H1 (cell line): ENCODE data around the gene GRID1.

Experiments
- JUND ChIP-seq: IDR thresholded peaks from 2 replicates; pipeline ENCODE4 v1.6.1; 2011; ENCODE audit warnings: mild to moderate bottlenecking, improper control_type of control experiment, low read length
- POLR2A ChIP-seq, 2 experiments: IDR thresholded peaks; 1 replicate in 1 of 2; 2 replicates in 1 of 2; pipeline ENCODE4 v1.6.1; 2011; ENCODE audit warnings: low read depth in 2 of 2, low read length in 2 of 2, mild to moderate bottlenecking in 2 of 2; ENCODE audit errors: control extremely low read depth in 1 of 2
- POLR2AphosphoS5 ChIP-seq: IDR thresholded peaks from 2 replicates; pipeline ENCODE4 v1.6.1; 2011; ENCODE audit warnings: low read depth, low read length
- SRF ChIP-seq: IDR thresholded peaks from 2 replicates; pipeline ENCODE4 v1.6.1; 2011; ENCODE audit warnings: mild to moderate bottlenecking, low read depth, low read length, moderate library complexity
- TAF1 ChIP-seq: IDR thresholded peaks from 2 replicates; pipeline ENCODE4 v1.6.1; 2011; ENCODE audit warnings: mild to moderate bottlenecking, low read depth, low read length

GRCh38 chr10:85971494-85971893 is 395.1 kb downstream of the GRID1 start:
- TF ChIP-seq JUND (no peak), POLR2A (IDR thresholded peaks at IDR 0.05; ENCODE audit: control extremely low read depth in 1 of 2, low read depth in 2 of 2, low read length in 2 of 2) (no peak), SRF (no peak), TAF1 (no peak), POLR2AphosphoS5 (no peak)
